HEK293T (cell line): ENCODE measurements around the gene SYNPO2.

Source experiments
- CTCF ChIA-PET: fragments of 350-600 bp; formaldehyde crosslinking; extraction: SDS; loops from one replicate; lab custom pipeline; 2021; ENCODE audit warnings: antibody characterized with exemption, inconsistent platforms; lab: Yijun Ruan, JAX
- POLR2A ChIA-PET: fragments of 350-600 bp; formaldehyde crosslinking; extraction: SDS; loops from one replicate; lab custom pipeline; 2020; ENCODE audit warnings: antibody characterized with exemption, inconsistent platforms; lab: Yijun Ruan, JAX
- DNase-seq: peaks from one replicate; pipeline ENCODE4 v3.0.0; 2012; ENCODE audit warnings: mixed read lengths; ENCODE audit errors: extremely low spot score
- ARNT ChIP-seq: fragments of 450-650 bp; IDR thresholded peaks from 2 replicates; pipeline ENCODE4 v1.6.1; 2017; ENCODE audit warnings: mild to moderate bottlenecking
- BHLHE40 ChIP-seq: fragments of 450-650 bp; IDR thresholded peaks from 2 replicates; pipeline ENCODE4 v1.6.1; 2016; ENCODE audit warnings: mild to moderate bottlenecking, moderate library complexity, borderline replicate concordance
- CTBP1 ChIP-seq: fragments of 450-650 bp; IDR thresholded peaks from 2 replicates; pipeline ENCODE4 v1.6.1; 2016; ENCODE audit warnings: borderline replicate concordance
- ELF4 ChIP-seq: fragments of 450-650 bp; IDR thresholded peaks from 2 replicates; pipeline ENCODE4 v1.6.1; 2017; ENCODE audit warnings: antibody characterized with exemption
- FOXA1 ChIP-seq: fragments of 450-650 bp; IDR thresholded peaks from 2 replicates; pipeline ENCODE4 v1.6.1; 2016; ENCODE audit warnings: mild to moderate bottlenecking
- FOXK2 ChIP-seq: fragments of 450-650 bp; IDR thresholded peaks from 2 replicates; pipeline ENCODE4 v1.6.1; 2016; ENCODE audit warnings: mild to moderate bottlenecking
- FOXM1 ChIP-seq: fragments of 450-650 bp; IDR thresholded peaks from 2 replicates; pipeline ENCODE4 v1.6.1; 2017; ENCODE audit warnings: mild to moderate bottlenecking, borderline replicate concordance
- HDGF ChIP-seq: fragments of 450-650 bp; IDR thresholded peaks from 2 replicates; pipeline ENCODE4 v1.6.1; 2017; ENCODE audit warnings: antibody characterized with exemption, borderline replicate concordance
- L3MBTL2 ChIP-seq: fragments of 450-650 bp; conservative IDR thresholded peaks from 2 replicates; pipeline ENCODE4 v1.6.1; 2016; ENCODE audit warnings: mild to moderate bottlenecking
- LEF1 ChIP-seq: fragments of 450-650 bp; IDR thresholded peaks from 2 replicates; pipeline ENCODE4 v1.6.1; 2017; ENCODE audit warnings: mild to moderate bottlenecking, borderline replicate concordance
- NFRKB ChIP-seq: fragments of 450-650 bp; IDR thresholded peaks from 2 replicates; pipeline ENCODE4 v1.6.1; 2016; ENCODE audit warnings: mild to moderate bottlenecking, moderate library complexity
- SP1 ChIP-seq: fragments of 450-650 bp; IDR thresholded peaks from 2 replicates; pipeline ENCODE4 v1.6.1; 2017
- SUZ12 ChIP-seq: fragments of 450-650 bp; IDR thresholded peaks from 2 replicates; pipeline ENCODE4 v1.6.1; 2016; ENCODE audit warnings: mild to moderate bottlenecking
- TARDBP ChIP-seq: fragments of 450-650 bp; IDR thresholded peaks from 2 replicates; pipeline ENCODE4 v1.6.1; 2016
- ZNF384 ChIP-seq: fragments of 450-650 bp; IDR thresholded peaks from 2 replicates; pipeline ENCODE4 v1.6.1; 2016
- TF ChIP-seq, protein P1 (sequence below): fragments of 450-650 bp; IDR thresholded peaks from 2 replicates; pipeline ENCODE4 v1.6.1; 2016

Gene SYNPO2

DNA sequence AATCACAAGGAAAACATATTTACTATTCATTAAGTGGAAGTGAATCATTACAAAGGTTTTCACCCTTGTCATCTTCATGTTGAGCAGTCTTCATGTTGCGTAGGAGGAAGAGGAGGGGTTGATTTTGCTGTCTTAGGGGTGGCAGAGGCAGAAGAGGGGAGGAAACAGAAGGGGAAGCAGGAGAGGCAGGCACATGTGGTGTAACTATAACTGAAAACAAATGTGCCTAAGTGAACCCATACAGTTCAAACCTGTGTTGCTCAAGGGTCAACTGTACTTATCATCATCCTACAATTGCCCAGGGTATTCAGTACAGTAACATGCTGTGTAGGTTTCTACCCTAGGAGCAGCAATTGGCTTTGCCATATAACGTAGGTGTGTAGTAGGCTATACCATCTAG is 47.2 kb downstream of the SYNPO2 start:
- TF ChIP-seq TARDBP, result no peak
- TF ChIP-seq L3MBTL2, result no peak
- TF ChIP-seq LEF1, result no peak
- no peak for TF ChIP-seq HDGF
- no peak for TF ChIP-seq ELF4
- no peak for TF ChIP-seq BHLHE40
- TF ChIP-seq ZNF384, result no peak
- TF ChIP-seq CTBP1, result no peak
- TF ChIP-seq, protein P1, sequence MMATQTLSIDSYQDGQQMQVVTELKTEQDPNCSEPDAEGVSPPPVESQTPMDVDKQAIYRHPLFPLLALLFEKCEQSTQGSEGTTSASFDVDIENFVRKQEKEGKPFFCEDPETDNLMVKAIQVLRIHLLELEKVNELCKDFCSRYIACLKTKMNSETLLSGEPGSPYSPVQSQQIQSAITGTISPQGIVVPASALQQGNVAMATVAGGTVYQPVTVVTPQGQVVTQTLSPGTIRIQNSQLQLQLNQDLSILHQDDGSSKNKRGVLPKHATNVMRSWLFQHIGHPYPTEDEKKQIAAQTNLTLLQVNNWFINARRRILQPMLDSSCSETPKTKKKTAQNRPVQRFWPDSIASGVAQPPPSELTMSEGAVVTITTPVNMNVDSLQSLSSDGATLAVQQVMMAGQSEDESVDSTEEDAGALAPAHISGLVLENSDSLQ, result no peak
- no peak for TF ChIP-seq FOXK2
- TF ChIP-seq ARNT, result no peak
- no peak for TF ChIP-seq SUZ12
- no peak for TF ChIP-seq SP1
- no peak for TF ChIP-seq FOXM1
- no peak for TF ChIP-seq FOXA1
- no peak for TF ChIP-seq NFRKB
- ChIA-PET CTCF (no interaction called here), POLR2A (no interaction called here)
- no peak for DNase-seq

DNA sequence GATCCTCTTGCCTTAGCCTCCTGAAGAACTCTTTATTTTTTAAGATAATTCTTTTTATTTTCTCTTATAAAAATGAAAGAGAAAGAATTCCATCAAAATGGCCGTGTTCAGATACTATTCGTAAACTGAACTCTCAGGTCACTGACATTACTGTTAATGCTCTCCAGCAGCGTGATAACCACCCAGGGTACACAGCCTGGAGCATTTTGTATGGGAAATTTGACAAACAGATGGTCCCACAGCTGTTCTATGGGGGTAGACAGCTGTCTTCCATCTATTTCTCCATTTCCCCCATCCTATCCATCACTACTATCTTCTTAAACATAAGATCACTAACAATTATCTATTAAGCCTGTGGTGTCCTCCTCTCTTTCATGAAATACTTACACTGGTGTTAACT is 47.8 kb downstream of the SYNPO2 start:
- POLR2A ChIA-PET, result no interaction called here
- CTCF ChIA-PET, result no interaction called here
- DNase-seq, result no peak

DNA sequence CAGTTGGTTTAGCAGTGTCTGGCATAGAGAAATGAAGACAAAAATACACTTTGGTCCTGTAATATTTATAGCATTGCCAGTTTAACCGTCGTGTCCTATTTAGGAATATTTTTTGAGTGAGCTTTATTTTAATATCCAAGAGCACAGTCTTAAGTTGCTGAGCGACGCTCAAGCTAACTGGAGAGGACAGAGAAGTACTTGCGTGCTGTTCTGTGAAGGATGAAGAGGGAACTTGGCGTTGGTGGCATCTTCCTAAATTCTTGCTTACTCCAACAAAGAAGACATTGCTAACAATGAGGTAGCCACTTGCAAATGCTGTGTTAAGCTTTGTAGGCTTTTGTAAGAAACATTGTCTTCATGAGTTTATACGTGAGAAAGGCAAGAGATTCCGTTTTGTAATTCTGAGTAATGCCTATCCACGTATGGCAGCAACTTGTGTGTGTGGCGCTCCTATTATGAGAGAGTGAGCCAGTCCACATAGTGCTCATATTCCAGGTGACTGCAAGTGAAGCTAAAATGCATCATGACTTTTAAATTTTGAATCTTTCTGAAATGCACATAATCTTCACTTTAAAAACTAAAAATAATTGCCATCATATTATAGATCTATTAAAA is 50.6 kb downstream of the SYNPO2 start:
- DNase-seq, result no peak
- no peak for TF ChIP-seq FOXK2
- TF ChIP-seq, protein P1, result no peak
- TF ChIP-seq FOXA1, result no peak
- TF ChIP-seq ZNF384, result no peak
- TF ChIP-seq HDGF, result no peak
- no peak for TF ChIP-seq TARDBP
- no peak for TF ChIP-seq NFRKB
- TF ChIP-seq SP1, result no peak
- no peak for TF ChIP-seq BHLHE40
- TF ChIP-seq LEF1, result no peak
- TF ChIP-seq SUZ12, result no peak
- TF ChIP-seq L3MBTL2, result no peak
- no peak for TF ChIP-seq CTBP1
- no peak for TF ChIP-seq FOXM1
- no peak for TF ChIP-seq ELF4
- ChIA-PET CTCF (interaction anchor here (0.7 kb wide), 1 partner anchor 150 kb away, joined by 3 read pairs; no protein-coding TSS in a partner anchor), POLR2A (no interaction called here)

More for the DNA sequence above, 47.8 kb downstream of the SYNPO2 start:
- TF ChIP-seq L3MBTL2 (no peak), CTBP1 (no peak), TARDBP (no peak), FOXA1 (no peak)

DNA sequence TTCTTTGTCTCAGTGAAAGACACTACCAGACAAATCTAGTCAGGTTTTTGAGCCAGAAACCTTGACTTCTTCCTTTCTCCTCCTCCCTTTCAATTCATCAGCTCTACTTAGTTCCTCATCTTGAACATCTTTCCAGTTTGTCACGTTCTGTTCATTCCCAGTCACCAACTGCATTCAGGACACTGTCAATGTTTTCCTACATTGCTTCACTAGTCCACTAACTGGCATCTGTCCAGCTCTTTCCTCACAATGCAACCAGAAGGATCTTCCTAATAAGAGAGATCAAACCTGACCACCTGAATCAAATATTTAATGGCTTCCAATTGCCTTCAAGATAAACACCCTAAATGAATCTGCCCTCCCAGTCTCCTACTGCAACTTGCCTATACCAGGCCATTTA is 52.5 kb downstream of the SYNPO2 start:
- POLR2A ChIA-PET, result no interaction called here
- CTCF ChIA-PET, result no interaction called here
- TF ChIP-seq SP1 (no peak), LEF1 (no peak), FOXM1 (no peak), CTBP1 (no peak), BHLHE40 (no peak), FOXK2 (no peak), ELF4 (no peak), L3MBTL2 (no peak), NFRKB (no peak), ARNT (no peak), ZNF384 (no peak), FOXA1 (no peak)
- no peak for DNase-seq

DNA sequence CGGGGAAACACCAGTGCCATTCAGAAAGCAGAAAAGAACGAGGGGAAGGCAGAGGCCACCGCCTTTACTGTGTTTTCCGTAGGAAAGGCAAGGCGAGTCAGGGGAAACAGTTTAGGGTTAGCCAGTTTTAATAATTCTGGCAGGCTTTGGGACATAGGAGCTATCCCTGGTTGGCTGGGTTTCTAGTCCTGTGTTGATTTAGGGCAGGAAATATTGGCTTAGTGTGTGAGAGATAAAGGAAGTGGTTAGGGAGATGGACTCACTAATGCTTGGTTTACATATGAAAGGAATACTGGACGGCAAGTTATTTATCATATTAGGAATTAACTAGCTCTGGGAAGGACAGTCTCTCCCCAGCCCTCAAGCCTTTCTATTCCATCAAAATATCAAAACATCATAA is 53.1 kb downstream of the SYNPO2 start:
- no peak for TF ChIP-seq FOXM1
- DNase-seq, result no peak
- POLR2A ChIA-PET, result no interaction called here
- CTCF ChIA-PET, result no interaction called here

DNA sequence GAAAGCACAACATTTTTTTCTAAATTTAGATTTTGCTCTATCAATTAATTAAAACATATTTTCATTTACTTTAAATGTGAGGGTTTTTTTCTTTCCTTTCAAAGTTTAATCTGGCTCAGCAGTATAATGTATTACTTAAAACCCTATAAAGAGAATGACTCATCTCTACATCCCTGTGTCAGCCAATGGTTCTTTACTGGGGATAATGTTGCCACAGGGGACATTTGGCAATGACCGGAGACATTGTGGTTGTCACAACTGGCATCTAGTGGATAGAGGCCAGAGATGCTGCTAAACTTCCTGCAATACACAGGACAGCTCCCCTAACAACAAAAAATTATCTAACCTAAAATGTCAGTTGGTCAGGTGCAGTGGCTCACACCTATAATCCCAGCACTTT is 53.8 kb downstream of the SYNPO2 start:
- TF ChIP-seq FOXM1 (no peak), ARNT (no peak), FOXA1 (no peak), LEF1 (no peak), TARDBP (no peak), NFRKB (no peak)
- TF ChIP-seq, protein P1, result no peak
- ChIA-PET POLR2A (no interaction called here), CTCF (no interaction called here)
- DNase-seq, result no peak

DNA sequence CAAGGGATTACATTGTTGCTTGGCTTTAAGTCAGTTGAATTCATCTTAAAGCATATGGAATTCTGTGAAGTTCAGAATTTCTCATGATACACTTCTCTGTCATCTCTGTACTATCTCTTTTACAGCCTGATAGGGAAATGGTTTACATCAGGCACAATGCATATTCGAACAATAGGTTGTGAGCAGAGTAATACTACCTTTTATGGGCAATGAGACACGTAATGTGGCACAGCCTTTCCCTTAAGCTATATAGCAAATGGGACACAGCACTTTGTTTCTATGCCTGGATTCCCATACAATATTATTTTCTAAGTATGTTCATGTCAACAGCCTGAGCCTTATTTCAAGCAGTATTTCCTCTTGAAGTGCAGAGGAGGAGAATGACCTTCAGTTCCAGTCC is 58.4 kb downstream of the SYNPO2 start:
- DNase-seq, result no peak
- CTCF ChIA-PET, result no interaction called here
- POLR2A ChIA-PET, result no interaction called here
- TF ChIP-seq TARDBP (no peak), ZNF384 (no peak), HDGF (no peak), BHLHE40 (no peak)
